Measurements from ENCODE around the gene PELI2.
A peak's percentile ranks its signal among the peaks of the same experiment; 100 is the strongest.

Gene PELI2

GRCh38 chr14:56195223-56195622 lies 77.0 kb downstream of the PELI2 start:
- Histone ChIP-seq H3K4me3 (IDR thresholded peaks at IDR 0.05; ENCODE audit: insufficient read depth, low read depth, low read length) (no peak overlapping the region), H4K20me1 (ENCODE audit: insufficient read depth) (no peaks in the 10 kb centered on the region), H3K4me1 (ENCODE audit: low read depth, poor library complexity, severe bottlenecking) (peaks cover 61% of the 10 kb centered on the region), H3K36me3 (ENCODE audit: insufficient read depth) (no peaks in the 10 kb centered on the region), H3K9ac (peak overlapping the region; percentile 74), H3K4me2 (peak overlapping the region; percentile 90), H3K79me2 (ENCODE audit: insufficient read depth, low read depth) (no peaks in the 10 kb centered on the region), H3K27ac (peak overlapping the region; percentile 98), H3K27me3 (ENCODE audit: insufficient read depth, low read depth) (no peaks in the 10 kb centered on the region), H2AFZ (ENCODE audit: low read depth) (peak overlapping the region; percentile 57; the same call in 1 of the 2 replicates)
- TF ChIP-seq, protein P1, sequence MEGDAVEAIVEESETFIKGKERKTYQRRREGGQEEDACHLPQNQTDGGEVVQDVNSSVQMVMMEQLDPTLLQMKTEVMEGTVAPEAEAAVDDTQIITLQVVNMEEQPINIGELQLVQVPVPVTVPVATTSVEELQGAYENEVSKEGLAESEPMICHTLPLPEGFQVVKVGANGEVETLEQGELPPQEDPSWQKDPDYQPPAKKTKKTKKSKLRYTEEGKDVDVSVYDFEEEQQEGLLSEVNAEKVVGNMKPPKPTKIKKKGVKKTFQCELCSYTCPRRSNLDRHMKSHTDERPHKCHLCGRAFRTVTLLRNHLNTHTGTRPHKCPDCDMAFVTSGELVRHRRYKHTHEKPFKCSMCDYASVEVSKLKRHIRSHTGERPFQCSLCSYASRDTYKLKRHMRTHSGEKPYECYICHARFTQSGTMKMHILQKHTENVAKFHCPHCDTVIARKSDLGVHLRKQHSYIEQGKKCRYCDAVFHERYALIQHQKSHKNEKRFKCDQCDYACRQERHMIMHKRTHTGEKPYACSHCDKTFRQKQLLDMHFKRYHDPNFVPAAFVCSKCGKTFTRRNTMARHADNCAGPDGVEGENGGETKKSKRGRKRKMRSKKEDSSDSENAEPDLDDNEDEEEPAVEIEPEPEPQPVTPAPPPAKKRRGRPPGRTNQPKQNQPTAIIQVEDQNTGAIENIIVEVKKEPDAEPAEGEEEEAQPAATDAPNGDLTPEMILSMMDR (conservative IDR thresholded peaks at IDR 0.05; ENCODE audit: low read depth, low read length) = no peak

GRCh38 chr14:56195704-56196103 lies 77.5 kb downstream of the PELI2 start:
- TF ChIP-seq, protein P1 (conservative IDR thresholded peaks at IDR 0.05; ENCODE audit: low read depth, low read length) = no peak
- Histone ChIP-seq H3K36me3 (ENCODE audit: insufficient read depth) (no peaks in the 10 kb centered on the region), H2AFZ (ENCODE audit: low read depth) (peak overlapping the region; percentile 57; the same call in 1 of the 2 replicates), H3K9ac (peak overlapping the region; percentile 74), H3K27me3 (ENCODE audit: insufficient read depth, low read depth) (no peaks in the 10 kb centered on the region), H3K27ac (peak overlapping the region; percentile 98), H3K4me3 (IDR thresholded peaks at IDR 0.05; ENCODE audit: insufficient read depth, low read depth, low read length) (no peak overlapping the region), H3K4me2 (peak overlapping the region; percentile 90), H3K79me2 (ENCODE audit: insufficient read depth, low read depth) (no peaks in the 10 kb centered on the region), H3K4me1 (ENCODE audit: low read depth, poor library complexity, severe bottlenecking) (peaks cover 66% of the 10 kb centered on the region), H4K20me1 (ENCODE audit: insufficient read depth) (no peaks in the 10 kb centered on the region)

DNA sequence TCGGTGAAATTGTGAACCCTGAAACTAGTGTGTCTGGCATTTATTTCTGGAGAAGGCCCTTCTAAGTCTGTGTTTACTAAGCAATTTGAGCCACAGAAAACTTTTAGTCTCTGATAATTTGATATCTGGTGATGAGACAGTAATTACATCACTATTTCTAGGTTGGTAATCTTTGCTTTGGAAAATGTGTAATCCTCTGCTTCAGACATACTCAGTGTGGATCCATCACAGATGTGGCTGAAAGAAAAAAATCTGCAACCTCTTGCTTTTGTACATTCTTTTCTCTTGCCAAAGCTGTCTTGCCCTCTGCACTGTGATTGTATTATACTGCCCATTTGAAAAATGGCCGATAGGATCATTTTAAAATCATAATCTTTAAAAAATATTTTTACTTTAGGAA lies 78.1 kb downstream of the PELI2 start:
- peak overlapping the region; percentile 90 for H3K4me2 ChIP-seq
- peak overlapping the region; percentile 98 for H3K27ac ChIP-seq
- H3K9ac ChIP-seq = peak overlapping the region; percentile 74
- peaks cover 71% of the 10 kb centered on the region for H3K4me1 ChIP-seq (ENCODE audit: low read depth, poor library complexity, severe bottlenecking)
- no peaks in the 10 kb centered on the region for H4K20me1 ChIP-seq (ENCODE audit: insufficient read depth)
- no peak overlapping the region for H3K4me3 ChIP-seq (IDR thresholded peaks at IDR 0.05; ENCODE audit: insufficient read depth, low read depth, low read length)
- TF ChIP-seq, protein P1 (conservative IDR thresholded peaks at IDR 0.05; ENCODE audit: low read depth, low read length) = no peak
- no peaks in the 10 kb centered on the region for H3K27me3 ChIP-seq (ENCODE audit: insufficient read depth, low read depth)
- H3K79me2 ChIP-seq (ENCODE audit: insufficient read depth, low read depth) = no peaks in the 10 kb centered on the region
- H2AFZ ChIP-seq (ENCODE audit: low read depth) = peak overlapping the region; percentile 57; the same call in 1 of the 2 replicates
- no peaks in the 10 kb centered on the region for H3K36me3 ChIP-seq (ENCODE audit: insufficient read depth)

GRCh38 chr14:56197150-56197549 lies 78.9 kb downstream of the PELI2 start:
- H3K4me3 ChIP-seq (IDR thresholded peaks at IDR 0.05; ENCODE audit: insufficient read depth, low read depth, low read length) = no peak overlapping the region
- no peak overlapping the region for H2AFZ ChIP-seq (ENCODE audit: low read depth)
- H3K36me3 ChIP-seq (ENCODE audit: insufficient read depth) = no peaks in the 10 kb centered on the region
- H4K20me1 ChIP-seq (ENCODE audit: insufficient read depth) = no peaks in the 10 kb centered on the region
- no peaks in the 10 kb centered on the region for H3K27me3 ChIP-seq (ENCODE audit: insufficient read depth, low read depth)
- 0 out of 2 replicates have a peak overlapping the region, but pooled peaks have one; percentile 74 for H3K9ac ChIP-seq
- peaks cover 76% of the 10 kb centered on the region for H3K4me1 ChIP-seq (ENCODE audit: low read depth, poor library complexity, severe bottlenecking)
- H3K79me2 ChIP-seq (ENCODE audit: insufficient read depth, low read depth) = no peaks in the 10 kb centered on the region
- TF ChIP-seq, protein P1 (conservative IDR thresholded peaks at IDR 0.05; ENCODE audit: low read depth, low read length) = no peak
- H3K4me2 ChIP-seq = peak overlapping the region; percentile 90
- H3K27ac ChIP-seq = peak overlapping the region; percentile 98
